Measurements from ENCODE around the gene SCYL3. TPM values are rescaled to one million over a fixed set of nuclear protein-coding genes. Genes with fewer than 3 reads are reported as not detected.

Gene SCYL3
- total RNA-seq, 4 donors from 2014 or later = 6.2 to 14.3 (median 12.8) TPM

DNA sequence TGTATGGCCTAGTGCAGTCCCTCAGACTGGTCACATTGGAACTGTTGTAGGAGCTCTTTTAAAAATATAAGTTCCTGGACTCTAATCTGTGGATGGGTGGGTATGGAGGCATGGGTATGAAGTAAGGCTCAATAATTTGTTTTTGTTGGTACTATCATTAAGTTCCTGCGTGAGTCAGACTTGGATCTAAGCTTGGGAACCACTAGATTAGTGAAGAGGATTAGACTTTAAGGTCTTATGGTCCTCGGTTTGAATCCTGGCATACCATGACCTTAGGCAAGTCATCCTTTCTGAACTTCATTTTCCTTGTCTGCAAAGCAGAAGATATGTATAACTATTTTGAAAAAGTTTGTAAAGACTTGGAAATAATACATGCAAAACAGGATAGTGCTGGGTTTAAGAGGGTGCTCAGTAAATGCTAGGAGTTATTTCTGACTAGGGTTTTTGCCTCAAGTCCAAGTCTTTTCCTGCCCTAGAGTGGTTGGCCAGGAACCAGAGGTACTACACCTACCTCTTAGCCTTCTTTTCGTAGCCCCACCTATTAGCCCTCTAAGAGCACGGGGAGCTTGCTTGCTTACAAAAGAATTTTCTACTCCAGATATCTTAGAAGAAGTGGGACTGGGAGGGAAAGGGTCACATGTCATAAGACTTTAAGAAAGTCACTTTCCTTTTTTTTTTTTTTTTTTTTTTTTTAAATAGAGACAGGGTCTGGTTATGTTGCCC, 60.4 kb downstream of the SCYL3 start:
- Histone ChIP-seq H3K4me3 (no peak overlapping the region), H3K36me3 (peaks cover 0 to 6% of the 10 kb centered on the region in 2 donors), H3K4me1 (no peaks in the 10 kb centered on the region), H3K27ac (no peak overlapping the region), H3K9me3 (no peaks in the 10 kb centered on the region), H3K27me3 (no peaks in the 10 kb centered on the region)
- ATAC-seq = no peak
- in situ Hi-C loops (cut with MboI; ENCODE audit: low sequenced_read_pairs in 4 of 4) (no loop called here), intact Hi-C loops (cut with DNase I; ENCODE audit: low total_unique reads) (no loop called here)
- TF ChIP-seq POLR2A (IDR thresholded peaks at IDR 0.05) (no peak), CTCF (IDR thresholded peaks at IDR 0.05 in 4 of 5, conservative IDR thresholded peaks at IDR 0.05 in 1 of 5) (no peak)
- DNase-seq = no peak

DNA sequence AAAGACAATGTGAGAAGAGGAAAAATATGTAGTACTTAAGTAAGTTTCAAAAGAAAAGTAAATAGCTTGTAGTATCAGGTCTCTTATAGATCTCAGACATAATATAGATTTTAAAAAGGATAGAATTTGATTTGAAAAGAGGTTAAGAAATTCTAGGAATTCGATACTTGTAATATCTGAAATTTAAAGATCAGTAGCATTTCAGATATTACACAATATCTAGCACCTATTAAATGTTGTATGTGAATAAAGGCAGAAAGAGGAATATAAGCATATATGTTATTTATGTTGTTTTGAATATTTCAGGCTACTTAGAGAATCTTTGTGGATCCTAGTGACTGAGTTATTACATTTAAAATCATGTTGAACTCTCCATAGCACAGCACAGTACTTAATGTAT, 64.0 kb downstream of the SCYL3 start:
- no peaks in the 10 kb centered on the region for H3K9me3 ChIP-seq
- intact Hi-C loops (cut with DNase I; ENCODE audit: low total_unique reads) (no loop called here), in situ Hi-C loops (cut with MboI; ENCODE audit: low sequenced_read_pairs in 4 of 4) (no loop called here)
- H3K36me3 ChIP-seq = peaks cover 0 to 6% of the 10 kb centered on the region in 2 donors
- DNase-seq (no peak), ATAC-seq (no peak)
- no peak overlapping the region for H3K4me3 ChIP-seq
- TF ChIP-seq POLR2A (IDR thresholded peaks at IDR 0.05) (no peak), CTCF (IDR thresholded peaks at IDR 0.05 in 4 of 5, conservative IDR thresholded peaks at IDR 0.05 in 1 of 5) (no peak)
- no peaks in the 10 kb centered on the region for H3K4me1 ChIP-seq
- H3K27ac ChIP-seq = no peak overlapping the region
- no peaks in the 10 kb centered on the region for H3K27me3 ChIP-seq

- Histone ChIP-seq H3K4me3 (no peak overlapping the region), H3K9me3 (no peaks in the 10 kb centered on the region), H3K4me1 (no peaks in the 10 kb centered on the region), H3K36me3 (no peaks in the 10 kb centered on the region), H3K27ac (no peak overlapping the region), H3K27me3 (no peaks in the 10 kb centered on the region)
- ATAC-seq = no peak
- TF ChIP-seq CTCF (IDR thresholded peaks at IDR 0.05 in 4 of 5, conservative IDR thresholded peaks at IDR 0.05 in 1 of 5) (no peak), POLR2A (IDR thresholded peaks at IDR 0.05) (no peak)
- in situ Hi-C loops (cut with MboI; ENCODE audit: low sequenced_read_pairs in 4 of 4) = loop anchor here in 1 of 4 donors (25.0 kb wide), 1 partner anchor 262 kb away; no protein-coding TSS in a partner anchor
- DNase-seq = no peak
- intact Hi-C loops (cut with DNase I; ENCODE audit: low total_unique reads) = no loop called here
These were observed 69.5 kb downstream of the SCYL3 start for GRCh38 chr1:169824153-169824552.

DNA sequence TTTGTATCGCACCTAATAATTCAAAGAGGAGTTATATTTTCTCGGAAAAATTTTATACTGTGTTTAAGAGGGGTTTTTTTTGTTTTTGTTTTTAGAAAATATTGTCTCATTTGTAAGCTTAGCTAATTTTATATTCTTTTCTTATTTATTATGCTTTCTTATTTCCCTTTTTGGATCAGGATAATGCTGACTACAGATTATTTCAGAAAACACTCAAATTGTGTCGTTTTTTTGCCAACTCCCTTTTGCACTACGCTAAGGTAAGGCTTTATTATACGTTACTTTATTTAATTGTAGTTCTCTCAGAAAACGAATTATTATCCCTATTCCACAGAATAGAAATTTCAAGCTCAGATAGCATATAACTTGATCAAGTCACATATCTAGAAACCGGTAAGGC, 72.2 kb downstream of the SCYL3 start:
- in situ Hi-C loops (cut with MboI; ENCODE audit: low sequenced_read_pairs in 4 of 4) (loop anchor here in 1 of 4 donors (25.0 kb wide), 1 partner anchor 259 kb away; no protein-coding TSS in a partner anchor), intact Hi-C loops (cut with DNase I; ENCODE audit: low total_unique reads) (no loop called here)
- Histone ChIP-seq H3K4me3 (no peak overlapping the region), H3K27ac (no peak overlapping the region), H3K9me3 (no peaks in the 10 kb centered on the region), H3K4me1 (no peaks in the 10 kb centered on the region), H3K27me3 (no peaks in the 10 kb centered on the region), H3K36me3 (no peaks in the 10 kb centered on the region)
- no peak for ATAC-seq
- DNase-seq = no peak
- TF ChIP-seq CTCF (IDR thresholded peaks at IDR 0.05 in 4 of 5, conservative IDR thresholded peaks at IDR 0.05 in 1 of 5) (no peak), POLR2A (IDR thresholded peaks at IDR 0.05) (no peak)
